ENCODE data around the gene NLRP7.
A peak's percentile ranks its signal among the peaks of the same experiment; 100 is the strongest.
"Not testable (repeated sequence)": the region's sequence is repeated elsewhere in the genome, so short reads cannot be mapped to it uniquely, and the experiment has no call there.

The NLRP7 gene

DNA sequence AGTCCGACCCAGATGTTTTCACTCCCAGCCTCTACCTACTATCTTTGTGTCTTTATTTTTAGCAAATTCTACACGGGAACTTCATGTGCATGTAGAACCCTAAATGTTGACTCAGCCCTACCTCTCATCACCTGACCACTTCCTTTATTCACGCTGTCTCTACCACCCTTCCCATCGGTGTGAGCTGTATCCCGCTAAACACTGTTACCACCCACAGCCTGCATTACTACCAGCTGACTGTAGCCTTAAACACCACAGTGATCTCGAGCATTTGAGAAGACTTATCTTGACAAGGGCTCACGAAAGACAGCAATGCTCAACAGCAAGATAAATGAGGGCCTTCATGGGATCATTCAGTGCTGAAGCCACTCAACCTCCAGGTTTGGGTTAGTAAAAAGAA lies 26.2 kb downstream of the NLRP7 start:
- Histone ChIP-seq H4K20me1 (ENCODE audit: insufficient read depth, low read length) (no peaks in the 10 kb centered on the region), H3K4me1 (ENCODE audit: insufficient read depth, low read length, severe bottlenecking) (no peaks in the 10 kb centered on the region), H3K4me2 (ENCODE audit: low read length) (no peak overlapping the region), H3F3A (ENCODE audit: insufficient read depth, low read length) (no peaks in the 10 kb centered on the region), H3K4me3 (ENCODE audit: low read depth, low read length, poor library complexity, severe bottlenecking) (no peak overlapping the region), H3K79me2 (ENCODE audit: insufficient read depth, low read length) (no peaks in the 10 kb centered on the region), H3K9me2 (ENCODE audit: low read depth, low read length) (no peaks in the 10 kb centered on the region), H3K27me3 (ENCODE audit: insufficient read depth, low read length) (no peaks in the 10 kb centered on the region), H3K36me3 (ENCODE audit: insufficient read depth, low read length) (peaks cover 38% of the 10 kb centered on the region), H2AFZ (ENCODE audit: low read length) (no peak overlapping the region), H3K9me3 (ENCODE audit: low read length) (no peaks in the 10 kb centered on the region), H3K9ac (ENCODE audit: low read length) (no peak overlapping the region), H3K27ac (ENCODE audit: low read depth, low read length, poor library complexity, severe bottlenecking) (no peak overlapping the region)
- TF ChIP-seq, protein P1, sequence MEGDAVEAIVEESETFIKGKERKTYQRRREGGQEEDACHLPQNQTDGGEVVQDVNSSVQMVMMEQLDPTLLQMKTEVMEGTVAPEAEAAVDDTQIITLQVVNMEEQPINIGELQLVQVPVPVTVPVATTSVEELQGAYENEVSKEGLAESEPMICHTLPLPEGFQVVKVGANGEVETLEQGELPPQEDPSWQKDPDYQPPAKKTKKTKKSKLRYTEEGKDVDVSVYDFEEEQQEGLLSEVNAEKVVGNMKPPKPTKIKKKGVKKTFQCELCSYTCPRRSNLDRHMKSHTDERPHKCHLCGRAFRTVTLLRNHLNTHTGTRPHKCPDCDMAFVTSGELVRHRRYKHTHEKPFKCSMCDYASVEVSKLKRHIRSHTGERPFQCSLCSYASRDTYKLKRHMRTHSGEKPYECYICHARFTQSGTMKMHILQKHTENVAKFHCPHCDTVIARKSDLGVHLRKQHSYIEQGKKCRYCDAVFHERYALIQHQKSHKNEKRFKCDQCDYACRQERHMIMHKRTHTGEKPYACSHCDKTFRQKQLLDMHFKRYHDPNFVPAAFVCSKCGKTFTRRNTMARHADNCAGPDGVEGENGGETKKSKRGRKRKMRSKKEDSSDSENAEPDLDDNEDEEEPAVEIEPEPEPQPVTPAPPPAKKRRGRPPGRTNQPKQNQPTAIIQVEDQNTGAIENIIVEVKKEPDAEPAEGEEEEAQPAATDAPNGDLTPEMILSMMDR (IDR thresholded peaks at IDR 0.05; ENCODE audit: low read length): no peak
- TF ChIP-seq EZH2 (IDR thresholded peaks at IDR 0.05; ENCODE audit: borderline replicate concordance, low read length): no peak

DNA sequence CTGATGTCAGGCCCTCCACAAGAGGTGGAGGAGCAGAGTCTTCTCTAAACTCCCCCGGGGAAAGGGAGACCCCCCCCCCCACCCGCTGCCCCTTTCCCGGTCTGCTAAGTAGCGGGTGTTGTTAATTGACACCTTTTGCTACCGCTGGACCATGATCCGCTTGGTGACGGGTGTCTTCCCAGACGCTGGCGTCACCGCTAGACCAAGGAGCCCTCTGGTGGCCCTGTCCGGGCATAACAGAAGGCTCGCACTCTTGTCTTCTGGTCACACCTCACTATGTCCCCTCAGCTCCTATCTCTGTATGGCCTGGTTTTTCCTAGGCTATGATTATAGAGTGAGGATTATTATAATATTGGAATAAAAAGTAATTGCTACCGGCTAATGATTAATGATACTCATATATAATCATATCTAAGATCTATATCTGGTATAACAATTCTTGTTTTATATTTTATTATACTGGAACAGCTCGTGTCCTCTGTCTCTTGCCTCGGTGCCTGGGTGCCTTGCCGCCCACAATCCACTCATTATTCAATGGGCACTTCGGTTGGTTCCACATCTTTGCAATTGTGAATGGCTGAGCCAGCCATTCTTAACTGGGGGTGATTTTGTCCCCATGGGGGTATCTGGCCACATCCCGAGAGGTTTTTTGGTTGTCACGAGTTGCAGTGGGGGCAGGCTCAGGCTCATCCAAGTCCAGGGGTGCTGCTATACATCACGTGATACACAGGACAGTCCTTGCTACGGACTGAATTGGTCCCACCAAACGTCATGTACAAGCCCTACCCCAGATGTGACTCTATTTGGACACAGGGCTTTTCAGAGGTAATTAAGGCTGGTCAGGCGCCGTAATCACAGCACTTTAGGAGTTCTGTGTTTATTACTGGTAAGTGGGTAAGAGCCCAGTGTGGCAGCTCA lies 27.4 kb downstream of the NLRP7 start:
- not testable (repeated sequence) for H2AFZ ChIP-seq (ENCODE audit: low read length); H3K9me2 ChIP-seq (ENCODE audit: low read depth, low read length); H3K4me1 ChIP-seq (ENCODE audit: insufficient read depth, low read length, severe bottlenecking); H3K9me3 ChIP-seq (ENCODE audit: low read length); H3K4me3 ChIP-seq (ENCODE audit: low read depth, low read length, poor library complexity, severe bottlenecking); H4K20me1 ChIP-seq (ENCODE audit: insufficient read depth, low read length); H3K27ac ChIP-seq (ENCODE audit: low read depth, low read length, poor library complexity, severe bottlenecking); H3K9ac ChIP-seq (ENCODE audit: low read length); H3K79me2 ChIP-seq (ENCODE audit: insufficient read depth, low read length); H3K27me3 ChIP-seq (ENCODE audit: insufficient read depth, low read length); H3K4me2 ChIP-seq (ENCODE audit: low read length); H3F3A ChIP-seq (ENCODE audit: insufficient read depth, low read length)
- H3K36me3 ChIP-seq (ENCODE audit: insufficient read depth, low read length): peaks cover 29% of the 10 kb centered on the region
- TF ChIP-seq, protein P1 (IDR thresholded peaks at IDR 0.05; ENCODE audit: low read length): peak; percentile 19; the same call in 1 of the 2 replicates

DNA sequence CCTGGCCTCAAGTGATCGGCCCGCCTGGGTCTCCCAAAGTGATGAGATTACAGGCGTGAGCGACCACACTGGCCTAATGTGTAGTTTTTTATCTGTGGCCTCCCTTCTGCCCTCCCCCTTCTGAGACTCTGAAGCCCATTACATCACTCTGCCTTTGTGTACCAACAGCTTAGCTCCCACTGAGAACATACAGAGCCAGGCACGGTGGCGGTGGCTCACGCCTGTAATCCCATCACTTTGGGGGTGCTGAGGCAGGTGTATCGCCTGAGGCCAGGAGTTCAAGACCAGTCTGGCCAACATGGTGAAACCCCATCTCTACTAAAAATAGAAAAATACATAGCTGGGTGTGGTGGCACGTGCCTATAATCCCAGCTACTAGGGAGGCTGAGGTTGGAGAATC lies 28.8 kb downstream of the NLRP7 start:
- Histone ChIP-seq H2AFZ (ENCODE audit: low read length) (no peak overlapping the region), H3K9me2 (ENCODE audit: low read depth, low read length) (no peaks in the 10 kb centered on the region), H3K27ac (ENCODE audit: low read depth, low read length, poor library complexity, severe bottlenecking) (no peak overlapping the region), H4K20me1 (ENCODE audit: insufficient read depth, low read length) (no peaks in the 10 kb centered on the region), H3K4me3 (ENCODE audit: low read depth, low read length, poor library complexity, severe bottlenecking) (no peak overlapping the region), H3K79me2 (ENCODE audit: insufficient read depth, low read length) (no peaks in the 10 kb centered on the region), H3K9me3 (ENCODE audit: low read length) (no peaks in the 10 kb centered on the region), H3K36me3 (ENCODE audit: insufficient read depth, low read length) (peaks cover 16% of the 10 kb centered on the region; the same call in 1 of the 2 replicates), H3K27me3 (ENCODE audit: insufficient read depth, low read length) (no peaks in the 10 kb centered on the region), H3F3A (ENCODE audit: insufficient read depth, low read length) (no peaks in the 10 kb centered on the region), H3K9ac (ENCODE audit: low read length) (no peak overlapping the region), H3K4me2 (ENCODE audit: low read length) (no peak overlapping the region), H3K4me1 (ENCODE audit: insufficient read depth, low read length, severe bottlenecking) (no peaks in the 10 kb centered on the region)
- TF ChIP-seq EZH2 (IDR thresholded peaks at IDR 0.05; ENCODE audit: borderline replicate concordance, low read length): no peak
- TF ChIP-seq, protein P1 (IDR thresholded peaks at IDR 0.05; ENCODE audit: low read length): no peak

Measured in OCI-LY1 (cell line).